Measurements from ENCODE around the gene TNFAIP3.
"Not testable (repeated sequence)": the region's sequence is repeated elsewhere in the genome, so short reads cannot be mapped to it uniquely, and the experiment has no call there.

GRCh38 chr6:137886226-137886625, 19.2 kb downstream of the TNFAIP3 start:
- TF ChIP-seq CTCF (conservative IDR thresholded peaks at IDR 0.05; ENCODE audit: low read depth, low read length); POLR2A (IDR thresholded peaks at IDR 0.05; ENCODE audit: low read depth, low read length); CEBPB (IDR thresholded peaks at IDR 0.05; ENCODE audit: low read depth, low read length); RCOR1 (IDR thresholded peaks at IDR 0.05; ENCODE audit: insufficient replicate concordance, low read length); USF2 (IDR thresholded peaks at IDR 0.05; ENCODE audit: low read depth, low read length); FOS (IDR thresholded peaks at IDR 0.05; ENCODE audit: low read depth, low read length); MXI1 (IDR thresholded peaks at IDR 0.05; ENCODE audit: borderline replicate concordance, low read depth, low read length); RAD21 (IDR thresholded peaks at IDR 0.05; ENCODE audit: low read length); MAFK (IDR thresholded peaks at IDR 0.05; ENCODE audit: low read depth, low read length); BHLHE40 (IDR thresholded peaks at IDR 0.05; ENCODE audit: low read depth, low read length): not testable (repeated sequence)
